Tibial nerve (tissue), 4 donors: Measurements from ENCODE around the gene JAML.

Experiments used
- EP300 ChIP-seq, 2 donors: sonication (generic); formaldehyde crosslinking; IDR thresholded peaks; one replicate each; pipeline ENCODE4 v1.6.1; 2017; ENCODE audit warnings: antibody characterized with exemption in 2 of 2, mild to moderate bottlenecking in 1 of 2
- POLR2A ChIP-seq, 2 donors: fragments of 450-650 bp; IDR thresholded peaks; one replicate each; pipeline ENCODE4 v1.6.1; 2017; ENCODE audit warnings: antibody characterized with exemption in 2 of 2, mild to moderate bottlenecking in 2 of 2, moderate library complexity in 2 of 2
- TF ChIP-seq, protein P1 (sequence below), 5 experiments: fragments of 200-600 bp in 3 of 5; fragments of 450-650 bp in 2 of 5; sonication (generic) in 3 of 5; IDR thresholded peaks; one replicate each; pipeline ENCODE4 v1.5.1; 2016 to 2019; ENCODE audit warnings: antibody characterized with exemption in 5 of 5, mild to moderate bottlenecking in 3 of 5, moderate library complexity in 2 of 5

DNA sequence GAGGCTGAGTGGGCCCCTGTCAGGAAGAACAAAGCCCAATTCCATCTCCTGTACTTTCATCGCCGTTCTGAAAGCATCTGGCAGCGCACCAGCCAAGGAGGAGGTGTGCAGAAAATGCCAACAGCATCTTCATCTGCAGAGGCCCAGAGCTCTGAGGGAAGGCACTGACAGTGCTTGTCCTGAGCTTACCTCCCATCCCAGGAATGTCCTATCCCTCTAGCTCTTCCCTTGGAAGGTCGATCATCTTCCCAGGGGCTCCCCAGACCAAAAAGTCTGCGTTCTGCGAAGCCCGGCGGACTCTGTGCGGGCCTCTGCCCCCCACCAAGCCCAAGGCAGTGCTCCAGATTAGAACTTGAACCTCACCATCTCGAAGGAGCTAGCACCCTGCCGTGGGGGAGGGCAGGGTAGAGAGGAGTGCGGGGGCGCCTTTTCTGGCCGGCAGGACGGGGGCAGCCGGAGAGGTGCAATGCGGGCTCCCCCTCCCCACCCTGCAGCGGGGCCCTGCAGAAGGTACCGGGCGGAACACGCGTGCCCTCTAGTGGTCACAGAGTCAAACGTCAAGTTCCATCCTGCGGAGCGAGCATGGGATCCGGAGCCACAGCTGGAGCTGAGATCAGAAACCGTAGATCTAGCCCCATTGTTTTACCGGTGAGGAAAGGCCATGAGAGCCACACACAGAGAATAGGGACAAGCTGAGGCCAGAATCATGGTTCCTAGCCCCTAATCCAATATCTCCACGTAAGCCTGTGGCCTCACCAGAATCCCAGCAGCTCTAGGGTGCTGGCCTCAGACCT is 53.3 kb downstream of the JAML start:
- TF ChIP-seq POLR2A (IDR thresholded peaks at IDR 0.05) (no peak), EP300 (IDR thresholded peaks at IDR 0.05) (no peak)
- TF ChIP-seq, protein P1, sequence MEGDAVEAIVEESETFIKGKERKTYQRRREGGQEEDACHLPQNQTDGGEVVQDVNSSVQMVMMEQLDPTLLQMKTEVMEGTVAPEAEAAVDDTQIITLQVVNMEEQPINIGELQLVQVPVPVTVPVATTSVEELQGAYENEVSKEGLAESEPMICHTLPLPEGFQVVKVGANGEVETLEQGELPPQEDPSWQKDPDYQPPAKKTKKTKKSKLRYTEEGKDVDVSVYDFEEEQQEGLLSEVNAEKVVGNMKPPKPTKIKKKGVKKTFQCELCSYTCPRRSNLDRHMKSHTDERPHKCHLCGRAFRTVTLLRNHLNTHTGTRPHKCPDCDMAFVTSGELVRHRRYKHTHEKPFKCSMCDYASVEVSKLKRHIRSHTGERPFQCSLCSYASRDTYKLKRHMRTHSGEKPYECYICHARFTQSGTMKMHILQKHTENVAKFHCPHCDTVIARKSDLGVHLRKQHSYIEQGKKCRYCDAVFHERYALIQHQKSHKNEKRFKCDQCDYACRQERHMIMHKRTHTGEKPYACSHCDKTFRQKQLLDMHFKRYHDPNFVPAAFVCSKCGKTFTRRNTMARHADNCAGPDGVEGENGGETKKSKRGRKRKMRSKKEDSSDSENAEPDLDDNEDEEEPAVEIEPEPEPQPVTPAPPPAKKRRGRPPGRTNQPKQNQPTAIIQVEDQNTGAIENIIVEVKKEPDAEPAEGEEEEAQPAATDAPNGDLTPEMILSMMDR (IDR thresholded peaks at IDR 0.05): peak; percentile 86 to 91 (median 87)
